LNCAP (cell line): ENCODE measurements around the gene BDH2.

Source experiments
- TF ChIP-seq, protein P1 (sequence below): fragments of 450-650 bp; IDR thresholded peaks from 2 replicates; pipeline ENCODE4 v1.5.1; 2017; ENCODE audit warnings: mild to moderate bottlenecking

BDH2 gene

DNA sequence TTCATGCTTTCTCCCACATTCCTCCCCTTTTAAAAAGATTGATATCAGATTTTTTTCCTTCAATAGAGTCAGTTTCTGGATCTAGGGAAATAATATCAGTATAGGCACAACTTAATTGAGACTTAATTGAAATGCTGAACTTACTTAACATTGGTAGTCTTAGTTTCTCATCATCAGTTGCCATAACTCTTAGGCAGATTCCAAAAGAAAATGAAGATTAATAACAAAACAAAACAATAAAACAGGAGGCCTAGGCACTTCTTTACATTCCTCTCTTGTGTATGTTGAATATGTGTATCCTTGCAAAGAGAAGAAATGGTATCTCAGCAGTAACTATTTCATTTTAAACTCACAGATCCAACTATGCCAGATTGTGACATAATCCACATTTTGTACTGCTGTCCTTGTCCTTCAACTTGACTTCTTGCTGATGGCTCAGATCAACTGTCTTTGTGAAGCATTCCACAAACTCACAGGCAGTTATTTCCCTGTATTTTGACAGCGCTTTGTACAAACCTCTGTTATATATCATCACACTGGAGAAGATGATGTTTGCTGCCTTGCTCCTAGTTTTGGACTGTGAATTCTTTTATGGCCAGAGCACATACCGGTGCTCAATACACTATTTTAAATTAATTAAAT, 14.0 kb downstream of the BDH2 start:
- TF ChIP-seq, protein P1, sequence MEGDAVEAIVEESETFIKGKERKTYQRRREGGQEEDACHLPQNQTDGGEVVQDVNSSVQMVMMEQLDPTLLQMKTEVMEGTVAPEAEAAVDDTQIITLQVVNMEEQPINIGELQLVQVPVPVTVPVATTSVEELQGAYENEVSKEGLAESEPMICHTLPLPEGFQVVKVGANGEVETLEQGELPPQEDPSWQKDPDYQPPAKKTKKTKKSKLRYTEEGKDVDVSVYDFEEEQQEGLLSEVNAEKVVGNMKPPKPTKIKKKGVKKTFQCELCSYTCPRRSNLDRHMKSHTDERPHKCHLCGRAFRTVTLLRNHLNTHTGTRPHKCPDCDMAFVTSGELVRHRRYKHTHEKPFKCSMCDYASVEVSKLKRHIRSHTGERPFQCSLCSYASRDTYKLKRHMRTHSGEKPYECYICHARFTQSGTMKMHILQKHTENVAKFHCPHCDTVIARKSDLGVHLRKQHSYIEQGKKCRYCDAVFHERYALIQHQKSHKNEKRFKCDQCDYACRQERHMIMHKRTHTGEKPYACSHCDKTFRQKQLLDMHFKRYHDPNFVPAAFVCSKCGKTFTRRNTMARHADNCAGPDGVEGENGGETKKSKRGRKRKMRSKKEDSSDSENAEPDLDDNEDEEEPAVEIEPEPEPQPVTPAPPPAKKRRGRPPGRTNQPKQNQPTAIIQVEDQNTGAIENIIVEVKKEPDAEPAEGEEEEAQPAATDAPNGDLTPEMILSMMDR = no peak

- TF ChIP-seq, protein P1 = no peak
These were observed 20.0 kb downstream of the BDH2 start for GRCh38 chr4:103079621-103080020.

- TF ChIP-seq, protein P1 = no peak
These were observed 22.8 kb downstream of the BDH2 start, which contains the start of gene SLC9B2 for GRCh38 chr4:103076747-103077347. TSS of gene SLC9B2 (minus strand) at chr4:103076761. CDS start at chr4:103067550, 9,211 bp downstream.

DNA sequence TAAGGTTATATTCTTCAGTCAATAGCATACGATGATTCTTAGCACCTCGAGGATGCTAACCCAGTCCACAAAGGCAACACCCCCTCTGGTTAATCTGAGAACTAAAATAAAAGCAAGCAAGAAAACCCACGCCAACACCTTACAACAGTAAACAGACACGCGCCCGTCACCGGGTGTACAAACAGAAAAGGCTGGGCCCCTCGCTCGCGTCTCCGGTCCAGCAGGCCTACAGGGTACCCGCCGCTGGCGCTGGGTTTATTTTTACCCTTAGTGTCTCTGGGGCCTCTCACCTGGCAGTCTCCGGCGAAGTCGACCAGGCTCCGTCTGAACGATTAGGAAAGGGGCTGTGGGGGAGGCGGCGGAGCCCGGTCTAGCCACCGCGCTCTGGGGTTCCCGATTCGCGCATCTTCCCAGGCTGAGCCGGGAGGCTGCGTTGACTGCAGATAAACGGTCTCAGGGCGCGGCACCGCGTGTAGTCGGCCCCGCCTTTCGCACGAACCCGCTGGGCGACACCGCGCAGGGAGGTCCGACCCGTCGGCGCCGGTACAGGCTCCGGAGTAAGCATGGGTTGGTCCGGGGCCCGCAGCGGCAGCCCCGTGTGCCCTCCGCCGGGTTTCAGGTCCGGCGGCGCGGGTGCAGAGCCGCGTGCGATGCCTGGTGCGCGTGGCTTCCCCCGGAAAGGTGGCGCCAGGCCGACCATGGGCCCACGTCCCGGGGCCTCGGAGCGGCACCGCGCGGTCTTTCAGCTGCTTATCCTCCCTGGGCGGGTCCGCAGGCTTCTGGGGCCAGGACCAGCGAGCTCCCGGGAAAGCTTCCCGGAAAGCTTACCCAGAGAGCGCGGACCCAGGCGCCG, 23.5 kb downstream of the BDH2 start:
- TF ChIP-seq, protein P1 = no peak

- TF ChIP-seq, protein P1 = no peak
These were observed 24.2 kb downstream of the BDH2 start for GRCh38 chr4:103075435-103075893.

- TF ChIP-seq, protein P1 = no peak
These were observed 24.7 kb downstream of the BDH2 start for GRCh38 chr4:103074744-103075434.

- TF ChIP-seq, protein P1 = no peak
These were observed 25.7 kb downstream of the BDH2 start for GRCh38 chr4:103073792-103074438.
